Left renal cortex interstitium (tissue), 4 donors: ENCODE results near the gene ISLR2. TPM values are rescaled to one million over a fixed set of nuclear protein-coding genes. Genes with fewer than 3 reads are reported as not detected.

ENCODE experiments used
- DNase-seq, 4 donors: peaks; one replicate each; pipeline ENCODE4 v3.0.0-alpha.2; 2013; ENCODE audit warnings: low read depth in 4 of 4, low spot score in 2 of 4, missing footprints in 1 of 4
- polyA plus RNA-seq, 4 donors: library from polyadenylated mRNA; unstranded; fragments of 120-200 nt; gene quantifications; one replicate each; pipeline ENCODE4 v1.2.1, GENCODE V29; 2013; ENCODE audit not compliant: insufficient read length in 4 of 4

The ISLR2 gene
- polyA plus RNA-seq, 4 donors = 0.31 to 1.6 (median 1.0) TPM

- DNase-seq = no peak
Observed at GRCh38 chr15:74127954-74128784, 2.2 kb upstream of the ISLR2 start.

- no peak for DNase-seq
Observed at GRCh38 chr15:74128785-74129585, 1.4 kb upstream of the ISLR2 start.

GRCh38 chr15:74129586-74130154 lies 716 bp upstream of the ISLR2 start:
- no peak for DNase-seq

GRCh38 chr15:74130849-74131627 lies 652 bp downstream of the ISLR2 start:
- DNase-seq = no peak

- DNase-seq = no peak
Observed at GRCh38 chr15:74131628-74132413, 1.4 kb downstream of the ISLR2 start.

- DNase-seq = no peak
Observed at GRCh38 chr15:74132681-74133651, 2.6 kb downstream of the ISLR2 start.

GRCh38 chr15:74133694-74134386 lies 3.5 kb downstream of the ISLR2 start:
- DNase-seq = no peak

- DNase-seq = no peak
Observed at GRCh38 chr15:74134387-74135027, 4.1 kb downstream of the ISLR2 start.

GRCh38 chr15:74135041-74135565 lies 4.7 kb downstream of the ISLR2 start:
- DNase-seq = no peak

- no peak for DNase-seq
Observed at GRCh38 chr15:74136540-74136813, 6.1 kb downstream of the ISLR2 start.

GRCh38 chr15:74136814-74137536 lies 6.6 kb downstream of the ISLR2 start:
- DNase-seq = no peak

- no peak for DNase-seq
Observed at GRCh38 chr15:74137537-74137894, 7.1 kb downstream of the ISLR2 start.

- no peak for DNase-seq
Observed at GRCh38 chr15:74138642-74139041, 8.3 kb downstream of the ISLR2 start.

GRCh38 chr15:74141591-74141990 lies 11.2 kb downstream of the ISLR2 start:
- DNase-seq = no peak

- no peak for DNase-seq
Observed at GRCh38 chr15:74144153-74144775, 13.9 kb downstream of the ISLR2 start.

GRCh38 chr15:74146277-74146800 lies 16.0 kb downstream of the ISLR2 start:
- no peak for DNase-seq
